A549 (cell line): ENCODE results near the gene ADRA2A. TPM values are rescaled to one million over a fixed set of nuclear protein-coding genes. Genes with fewer than 3 reads are reported as not detected.

Source experiments
- ATAC-seq, 2 experiments: fragments of 200-7000 bp in 1 of 2; fragments of >200 bp in 1 of 2; cut with Nextera tagmentation in 1 of 2; cut with Tn5 transposase in 1 of 2; 3 replicates each; pipeline versions ENCODE4 v1.8.0 to v1.9.1; 2018 to 2020; ENCODE audit warnings: mild to moderate bottlenecking in 1 of 2, moderate library complexity in 1 of 2
- CTCF ChIA-PET: fragments of 300-600 bp; sonication (Branson Sonifier 250); formaldehyde crosslinking; extraction: SDS; loops from one replicate; lab custom pipeline; 2021; ENCODE audit warnings: antibody characterized with exemption, inconsistent platforms; lab: Yijun Ruan, JAX
- POLR2A ChIA-PET: fragments of 350-600 bp; formaldehyde crosslinking; extraction: SDS; loops from one replicate; lab custom pipeline; 2021; ENCODE audit warnings: antibody characterized with exemption, inconsistent platforms; lab: Yijun Ruan, JAX
- DNase-seq, 2 experiments: peaks; one replicate each; pipeline versions ENCODE4 v3.0.0 to v3.0.0-alpha.2; 2011 to 2016; ENCODE audit warnings: low read depth in 1 of 2, low spot score in 1 of 2
- FAIRE-seq: peaks from 2 replicates; lab custom pipeline; 2011; peaks lifted over from hg19 to GRCh38; lab: Jason Lieb, UNC
- H3K27ac ChIP-seq, 2 experiments: fragments of >200 bp; sonication (Bioruptor Twin); formaldehyde crosslinking; 3 replicates each; pipeline ENCODE4 v1.5.1; 2016 to 2017
- H3K4me1 ChIP-seq: fragments of >200 bp; sonication (Bioruptor Twin); formaldehyde crosslinking; 3 replicates; pipeline ENCODE4 v1.6.1; 2016
- H3K4me2 ChIP-seq: fragments of >200 bp; sonication (Bioruptor Twin); formaldehyde crosslinking; 3 replicates; pipeline ENCODE4 v1.6.1; 2016
- H3K4me3 ChIP-seq: fragments of >200 bp; sonication (Bioruptor Twin); formaldehyde crosslinking; 3 replicates; pipeline ENCODE4 v1.5.1; 2016
- H3K9me3 ChIP-seq: fragments of >200 bp; sonication (Bioruptor Twin); formaldehyde crosslinking; 3 replicates; pipeline ENCODE4 v1.6.1; 2016
- EHF ChIP-seq: fragments of 250-450 bp; sonication (Bioruptor Pico); IDR thresholded peaks from 2 replicates; pipeline ENCODE4 v1.5.0; 2020; ENCODE audit warnings: mild to moderate bottlenecking
- EHMT2 ChIP-seq: fragments of 200-600 bp; sonication (generic); IDR thresholded peaks from 2 replicates; pipeline ENCODE4 v1.6.1; 2016; ENCODE audit warnings: antibody characterized with exemption, low read depth, mild to moderate bottlenecking, moderate library complexity
- ESRRA ChIP-seq: fragments of 150-350 bp; IDR thresholded peaks from 2 replicates; pipeline ENCODE4 v1.6.1; 2014; ENCODE audit warnings: mild to moderate bottlenecking, low read length, borderline replicate concordance
- FOSL2 ChIP-seq, 2 experiments: fragments of 450-650 bp in 1 of 2; fragments of >200 bp in 1 of 2; sonication (Bioruptor Twin) in 1 of 2; formaldehyde crosslinking; IDR thresholded peaks; 2 replicates each; pipeline versions ENCODE4 v1.5.0 to v1.6.1; 2016 to 2020; ENCODE audit warnings: mild to moderate bottlenecking in 1 of 2, moderate library complexity in 1 of 2
- HDAC2 ChIP-seq: fragments of 200-600 bp; sonication (generic); IDR thresholded peaks from 2 replicates; pipeline ENCODE4 v1.6.1; 2016
- HEYL ChIP-seq: fragments of 250-450 bp; sonication (Bioruptor Pico); IDR thresholded peaks from 2 replicates; pipeline ENCODE4 v1.8.0; 2021; ENCODE audit warnings: mild to moderate bottlenecking, moderate library complexity
- HOXA7 ChIP-seq: fragments of 250-450 bp; sonication (Bioruptor Pico); IDR thresholded peaks from 2 replicates; pipeline ENCODE4 v1.5.0; 2020; ENCODE audit warnings: mild to moderate bottlenecking, moderate library complexity
- JUNB ChIP-seq: fragments of >200 bp; sonication (Bioruptor Twin); formaldehyde crosslinking; IDR thresholded peaks from 2 replicates; pipeline ENCODE4 v1.6.1; 2016
- KDM1A ChIP-seq: fragments of 200-600 bp; sonication (generic); IDR thresholded peaks from 2 replicates; pipeline ENCODE4 v1.6.1; 2016; ENCODE audit warnings: low read depth, mild to moderate bottlenecking
- MAFK ChIP-seq: fragments of 450-650 bp; IDR thresholded peaks from 2 replicates; pipeline ENCODE4 v1.6.1; 2014; ENCODE audit not compliant: partially characterized antibody
- MYC ChIP-seq: IDR thresholded peaks from 2 replicates; pipeline ENCODE4 v1.6.1; 2012; ENCODE audit warnings: mild to moderate bottlenecking, inconsistent platforms, low read length, improper control_type of control experiment, borderline replicate concordance
- NFE2L2 ChIP-seq: fragments of 150-350 bp; conservative IDR thresholded peaks from 2 replicates; pipeline ENCODE4 v1.6.1; 2014; ENCODE audit warnings: low read length
- POLR2A ChIP-seq: IDR thresholded peaks from 2 replicates; pipeline ENCODE4 v1.6.1; 2012; ENCODE audit warnings: mild to moderate bottlenecking, low read length
- RAD21 ChIP-seq, 2 experiments: fragments of >200 bp in 1 of 2; sonication (Bioruptor Twin) in 1 of 2; formaldehyde crosslinking in 1 of 2; IDR thresholded peaks in 1 of 2; conservative IDR thresholded peaks in 1 of 2; 2 replicates in 1 of 2; 3 replicates in 1 of 2; pipeline ENCODE4 v1.6.1; 2012 to 2018; ENCODE audit warnings: inconsistent platforms in 1 of 2
- RNF2 ChIP-seq: fragments of 200-600 bp; sonication (generic); IDR thresholded peaks from 2 replicates; pipeline ENCODE4 v1.6.1; 2016; ENCODE audit warnings: low read depth, mild to moderate bottlenecking, antibody characterized with exemption, moderate library complexity, borderline replicate concordance
- TFCP2L1 ChIP-seq: fragments of 250-450 bp; sonication (Bioruptor Pico); IDR thresholded peaks from 2 replicates; pipeline ENCODE4 v1.5.0; 2021; ENCODE audit warnings: mild to moderate bottlenecking
- ZC3H11A ChIP-seq: fragments of 450-650 bp; IDR thresholded peaks from 2 replicates; pipeline ENCODE4 v1.6.1; 2014; ENCODE audit warnings: antibody characterized with exemption, mild to moderate bottlenecking
- ZFP36 ChIP-seq: fragments of 450-650 bp; IDR thresholded peaks from 2 replicates; pipeline ENCODE4 v1.6.1; 2014; ENCODE audit warnings: borderline replicate concordance; ENCODE audit not compliant: partially characterized antibody
- ZSCAN20 ChIP-seq: fragments of 250-450 bp; sonication (Bioruptor Pico); IDR thresholded peaks from 2 replicates; pipeline ENCODE4 v1.8.0; 2022; ENCODE audit warnings: mild to moderate bottlenecking, moderate library complexity
- WGBS: methylation state at CpG from one replicate; pipeline ENCODE4 v1.1.6; 2017; ENCODE audit errors: missing lambda C conversion rate; 5-methylcytosine and 5-hydroxymethylcytosine counted together
- polyA plus RNA-seq, 4 experiments: library from polyadenylated mRNA; depleted of rRNA in 3 of 4; stranded (reverse); fragments of >200 nt; fragmentation: RNase III in 1 of 4; extraction: RNeasy Plus Mini Kit Qiagen cat#74134 plus additional on column Dnase treatment in 1 of 4; gene quantifications; 2 replicates in 3 of 4; 3 replicates in 1 of 4; pipeline ENCODE4 v1.2.3, GENCODE V29; 2011 to 2017
- TF ChIP-seq, protein P1 (sequence below): fragments of >200 bp; sonication (Bioruptor Twin); formaldehyde crosslinking; IDR thresholded peaks from 2 replicates; pipeline ENCODE4 v1.6.1; 2016
- TF ChIP-seq, protein P2 (sequence below): IDR thresholded peaks from 2 replicates; pipeline ENCODE4 v1.6.1; 2012; ENCODE audit warnings: low read depth, borderline replicate concordance
- TF ChIP-seq, protein P3 (sequence below): IDR thresholded peaks from 2 replicates; pipeline ENCODE4 v1.6.1; 2012
- TF ChIP-seq, protein P4 (sequence below): fragments of 250-450 bp; sonication (Bioruptor Pico); IDR thresholded peaks from 2 replicates; pipeline ENCODE4 v1.5.0; 2020; ENCODE audit warnings: low read depth, mild to moderate bottlenecking, moderate library complexity
- TF ChIP-seq, protein P5 (sequence below): fragments of >200 bp; sonication (Bioruptor Twin); formaldehyde crosslinking; IDR thresholded peaks from 3 replicates; pipeline ENCODE4 v1.6.1; 2016
- TF ChIP-seq, protein P6 (sequence below): fragments of 200-600 bp; sonication (generic); IDR thresholded peaks from 2 replicates; pipeline ENCODE4 v1.6.1; 2016; ENCODE audit warnings: antibody characterized with exemption, mild to moderate bottlenecking, moderate library complexity

Gene ADRA2A
- polyA plus RNA-seq, 2 of the 4 experiments (the other 2 are of a cell fraction), result not detected

DNA sequence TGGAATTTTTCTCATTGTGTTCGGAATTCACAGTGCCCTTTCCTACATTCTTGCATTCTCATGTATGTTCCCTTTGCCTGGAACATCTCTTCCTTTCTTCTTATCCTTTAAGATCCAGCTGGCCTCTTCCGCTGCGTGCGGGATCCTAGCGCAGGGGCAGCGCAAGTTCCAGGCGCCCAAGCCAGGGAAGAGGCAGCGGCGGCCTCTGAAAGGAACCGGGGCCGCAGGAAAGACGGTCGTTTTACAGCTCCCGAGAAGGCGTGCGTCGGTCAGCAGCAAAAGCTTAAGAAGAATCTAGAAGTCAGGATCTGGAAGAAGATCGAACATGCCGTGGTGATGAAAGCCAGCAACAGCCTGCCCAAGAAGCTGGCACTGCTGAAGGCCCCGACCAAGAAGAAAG is 28.0 kb downstream of the ADRA2A start:
- TF ChIP-seq MYC (no peak), TFCP2L1 (CRISPR knock-in tag) (no peak), ZSCAN20 (CRISPR knock-in tag) (no peak), EHF (CRISPR knock-in tag) (no peak), HEYL (CRISPR knock-in tag) (no peak), JUNB (no peak), FOSL2 (IDR thresholded peaks at IDR 0.05) (no peak), FOSL2 (CRISPR knock-in tag; IDR thresholded peaks at IDR 0.05) (no peak), RAD21 (conservative IDR thresholded peaks at IDR 0.05 in 1 of 2, IDR thresholded peaks at IDR 0.05 in 1 of 2) (no peak), MAFK (no peak), NFE2L2 (no peak), POLR2A (no peak), KDM1A (no peak), RNF2 (no peak), ESRRA (no peak), EHMT2 (no peak), HDAC2 (no peak)
- TF ChIP-seq, protein P1, sequence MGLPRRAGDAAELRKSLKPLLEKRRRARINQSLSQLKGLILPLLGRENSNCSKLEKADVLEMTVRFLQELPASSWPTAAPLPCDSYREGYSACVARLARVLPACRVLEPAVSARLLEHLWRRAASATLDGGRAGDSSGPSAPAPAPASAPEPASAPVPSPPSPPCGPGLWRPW, result no peak
- TF ChIP-seq, protein P2, sequence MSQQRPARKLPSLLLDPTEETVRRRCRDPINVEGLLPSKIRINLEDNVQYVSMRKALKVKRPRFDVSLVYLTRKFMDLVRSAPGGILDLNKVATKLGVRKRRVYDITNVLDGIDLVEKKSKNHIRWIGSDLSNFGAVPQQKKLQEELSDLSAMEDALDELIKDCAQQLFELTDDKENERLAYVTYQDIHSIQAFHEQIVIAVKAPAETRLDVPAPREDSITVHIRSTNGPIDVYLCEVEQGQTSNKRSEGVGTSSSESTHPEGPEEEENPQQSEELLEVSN, result no peak
- TF ChIP-seq, protein P3, sequence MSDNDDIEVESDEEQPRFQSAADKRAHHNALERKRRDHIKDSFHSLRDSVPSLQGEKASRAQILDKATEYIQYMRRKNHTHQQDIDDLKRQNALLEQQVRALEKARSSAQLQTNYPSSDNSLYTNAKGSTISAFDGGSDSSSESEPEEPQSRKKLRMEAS, result no peak
- TF ChIP-seq, protein P4, sequence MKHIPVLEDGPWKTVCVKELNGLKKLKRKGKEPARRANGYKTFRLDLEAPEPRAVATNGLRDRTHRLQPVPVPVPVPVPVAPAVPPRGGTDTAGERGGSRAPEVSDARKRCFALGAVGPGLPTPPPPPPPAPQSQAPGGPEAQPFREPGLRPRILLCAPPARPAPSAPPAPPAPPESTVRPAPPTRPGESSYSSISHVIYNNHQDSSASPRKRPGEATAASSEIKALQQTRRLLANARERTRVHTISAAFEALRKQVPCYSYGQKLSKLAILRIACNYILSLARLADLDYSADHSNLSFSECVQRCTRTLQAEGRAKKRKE, result no peak
- 63% methylated on average over 20 of the region's 20 CpGs for WGBS
- H3K9me3 ChIP-seq, result no peaks in the 10 kb centered on the region
- no peak for DNase-seq
- H3K4me2 ChIP-seq, result no peak overlapping the region
- no peak for FAIRE-seq
- no peaks in the 10 kb centered on the region for H3K4me1 ChIP-seq
- H3K27ac ChIP-seq, result no peak overlapping the region
- no peak for ATAC-seq
- no peak overlapping the region for H3K4me3 ChIP-seq
- ChIA-PET CTCF (interaction anchor here (0.8 kb wide), 1 partner anchor 8 kb away, joined by 3 read pairs; no protein-coding TSS in a partner anchor), POLR2A (no interaction called here)

DNA sequence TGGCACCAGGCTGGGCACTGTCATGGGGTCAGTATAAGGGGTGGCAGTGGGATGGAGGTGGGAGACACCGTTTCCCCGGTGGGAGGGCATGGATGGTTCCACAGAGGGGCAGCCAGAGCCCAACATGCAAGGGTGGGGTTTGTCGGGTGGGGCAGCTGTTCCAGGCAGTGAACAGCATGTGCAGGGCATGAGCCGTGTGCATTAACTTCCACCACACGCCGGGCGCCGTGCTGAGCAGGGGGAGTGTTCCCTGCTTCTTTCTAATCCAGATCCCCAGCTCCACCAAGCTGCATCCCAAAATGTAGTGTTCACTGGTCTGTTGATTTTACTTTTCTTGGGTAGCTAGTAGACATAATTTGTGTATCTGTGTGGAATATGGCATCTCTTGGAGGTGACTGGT is 29.3 kb downstream of the ADRA2A start:
- POLR2A ChIA-PET, result no interaction called here
- FAIRE-seq, result no peak
- no peak for ATAC-seq
- H3K27ac ChIP-seq, result no peak overlapping the region
- TF ChIP-seq RAD21 (conservative IDR thresholded peaks at IDR 0.05 in 1 of 2, IDR thresholded peaks at IDR 0.05 in 1 of 2) (no peak), KDM1A (no peak), ZFP36 (no peak), MAFK (no peak)
- TF ChIP-seq, all 56 proteins: peak for 0
- Histone ChIP-seq H3K9me3 (no peaks in the 10 kb centered on the region), H3K4me2 (no peak overlapping the region), H3K4me3 (no peak overlapping the region), H3K4me1 (no peaks in the 10 kb centered on the region)
- CTCF ChIA-PET, result interaction anchor here (0.6 to 1.1 kb wide), 2 partner anchors 30 to 31 kb away, joined by 3 read pairs; partner anchors contain the start of gene ADRA2A
- WGBS, result 64% methylated on average over 7 of the region's 8 CpGs
- DNase-seq, result no peak

DNA sequence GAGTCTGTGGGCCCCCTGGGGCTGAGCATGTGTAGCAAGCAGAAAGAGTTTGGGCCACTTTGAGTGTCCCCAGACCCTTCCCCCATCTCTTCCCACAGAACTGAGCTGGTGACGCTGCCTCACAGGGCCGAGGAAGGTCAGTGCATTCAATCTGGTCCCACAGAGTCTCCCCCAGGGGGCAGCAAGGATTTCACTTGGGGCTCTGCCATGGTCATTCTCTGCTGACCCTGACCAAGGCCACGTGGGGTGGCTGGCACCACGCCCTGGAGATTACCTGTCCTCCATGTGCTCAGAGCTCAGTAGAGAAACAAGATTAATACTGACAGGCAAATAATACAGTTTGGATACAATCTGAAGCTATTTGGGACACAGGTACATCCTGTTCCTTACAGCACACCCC is 30.2 kb downstream of the ADRA2A start:
- POLR2A ChIA-PET, result no interaction called here
- ATAC-seq (peak; percentile 41 to 54; a peak in 2 of 6 replicates), DNase-seq (no peak), FAIRE-seq (no peak)
- Histone ChIP-seq H3K27ac (no peak overlapping the region), H3K4me3 (no peak overlapping the region), H3K4me1 (no peaks in the 10 kb centered on the region), H3K4me2 (no peak overlapping the region), H3K9me3 (no peaks in the 10 kb centered on the region)
- 11% methylated on average over 4 of the region's 4 CpGs for WGBS
- CTCF ChIA-PET, result interaction anchor here (0.9 to 1.1 kb wide), 3 partner anchors 19 to 34 kb away, joined by 3 to 5 read pairs (median 3); partner anchors contain the start of gene ADRA2A
- no peak for TF ChIP-seq TFCP2L1 (CRISPR knock-in tag)
- TF ChIP-seq, protein P5, sequence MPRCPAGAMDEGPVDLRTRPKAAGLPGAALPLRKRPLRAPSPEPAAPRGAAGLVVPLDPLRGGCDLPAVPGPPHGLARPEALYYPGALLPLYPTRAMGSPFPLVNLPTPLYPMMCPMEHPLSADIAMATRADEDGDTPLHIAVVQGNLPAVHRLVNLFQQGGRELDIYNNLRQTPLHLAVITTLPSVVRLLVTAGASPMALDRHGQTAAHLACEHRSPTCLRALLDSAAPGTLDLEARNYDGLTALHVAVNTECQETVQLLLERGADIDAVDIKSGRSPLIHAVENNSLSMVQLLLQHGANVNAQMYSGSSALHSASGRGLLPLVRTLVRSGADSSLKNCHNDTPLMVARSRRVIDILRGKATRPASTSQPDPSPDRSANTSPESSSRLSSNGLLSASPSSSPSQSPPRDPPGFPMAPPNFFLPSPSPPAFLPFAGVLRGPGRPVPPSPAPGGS, result no peak
- TF ChIP-seq, protein P6, sequence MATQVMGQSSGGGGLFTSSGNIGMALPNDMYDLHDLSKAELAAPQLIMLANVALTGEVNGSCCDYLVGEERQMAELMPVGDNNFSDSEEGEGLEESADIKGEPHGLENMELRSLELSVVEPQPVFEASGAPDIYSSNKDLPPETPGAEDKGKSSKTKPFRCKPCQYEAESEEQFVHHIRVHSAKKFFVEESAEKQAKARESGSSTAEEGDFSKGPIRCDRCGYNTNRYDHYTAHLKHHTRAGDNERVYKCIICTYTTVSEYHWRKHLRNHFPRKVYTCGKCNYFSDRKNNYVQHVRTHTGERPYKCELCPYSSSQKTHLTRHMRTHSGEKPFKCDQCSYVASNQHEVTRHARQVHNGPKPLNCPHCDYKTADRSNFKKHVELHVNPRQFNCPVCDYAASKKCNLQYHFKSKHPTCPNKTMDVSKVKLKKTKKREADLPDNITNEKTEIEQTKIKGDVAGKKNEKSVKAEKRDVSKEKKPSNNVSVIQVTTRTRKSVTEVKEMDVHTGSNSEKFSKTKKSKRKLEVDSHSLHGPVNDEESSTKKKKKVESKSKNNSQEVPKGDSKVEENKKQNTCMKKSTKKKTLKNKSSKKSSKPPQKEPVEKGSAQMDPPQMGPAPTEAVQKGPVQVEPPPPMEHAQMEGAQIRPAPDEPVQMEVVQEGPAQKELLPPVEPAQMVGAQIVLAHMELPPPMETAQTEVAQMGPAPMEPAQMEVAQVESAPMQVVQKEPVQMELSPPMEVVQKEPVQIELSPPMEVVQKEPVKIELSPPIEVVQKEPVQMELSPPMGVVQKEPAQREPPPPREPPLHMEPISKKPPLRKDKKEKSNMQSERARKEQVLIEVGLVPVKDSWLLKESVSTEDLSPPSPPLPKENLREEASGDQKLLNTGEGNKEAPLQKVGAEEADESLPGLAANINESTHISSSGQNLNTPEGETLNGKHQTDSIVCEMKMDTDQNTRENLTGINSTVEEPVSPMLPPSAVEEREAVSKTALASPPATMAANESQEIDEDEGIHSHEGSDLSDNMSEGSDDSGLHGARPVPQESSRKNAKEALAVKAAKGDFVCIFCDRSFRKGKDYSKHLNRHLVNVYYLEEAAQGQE, result no peak
- TF ChIP-seq, protein P1, result no peak
- no peak for TF ChIP-seq KDM1A
- TF ChIP-seq, protein P4, result no peak
- TF ChIP-seq MYC, result no peak
- no peak for TF ChIP-seq HOXA7 (CRISPR knock-in tag)
- no peak for TF ChIP-seq ZC3H11A
- no peak for TF ChIP-seq RAD21 (conservative IDR thresholded peaks at IDR 0.05 in 1 of 2, IDR thresholded peaks at IDR 0.05 in 1 of 2)
